Endothelial cell of umbilical vein (primary cell): ENCODE data around the gene PGRMC2. TPM values are rescaled to one million over a fixed set of nuclear protein-coding genes. Genes with fewer than 3 reads are reported as not detected.
"Not testable (repeated sequence)": the region's sequence is repeated elsewhere in the genome, so short reads cannot be mapped to it uniquely, and the experiment has no call there.

Experiments
- BruUV-seq: library from RNA; stranded (reverse); fragments of 400-500 nt; replicated peaks from 2 replicates; lab custom pipeline; 2021; lab: Mats Ljungman, UMichigan
- CTCF ChIA-PET: fragments of 300-600, 350-600 bp; sonication (Branson Sonifier 250); formaldehyde crosslinking; loops from one replicate; lab custom pipeline; 2021; ENCODE audit warnings: antibody characterized with exemption, inconsistent platforms; lab: Charles Lee
- POLR2A ChIA-PET: fragments of 300-600, 350-600 bp; sonication (Branson Sonifier 250); formaldehyde crosslinking; loops from one replicate; lab custom pipeline; 2021; ENCODE audit warnings: antibody characterized with exemption, inconsistent platforms; lab: Charles Lee
- DNase-seq: peaks from one replicate; pipeline ENCODE4 v3.0.0-alpha.2; 2011; ENCODE audit warnings: low read depth, low spot score
- FAIRE-seq: peaks from 2 replicates; lab custom pipeline; 2011; peaks lifted over from hg19 to GRCh38; lab: Jason Lieb, UNC
- H2AFZ ChIP-seq: 2 replicates; pipeline ENCODE4 v1.6.0; 2012; ENCODE audit warnings: low read depth, low read length, control low read depth, inconsistent platforms
- H3K27ac ChIP-seq: 2 replicates; pipeline ENCODE4 v1.5.1; 2011; ENCODE audit warnings: low read depth, mild to moderate bottlenecking, control low read depth, low read length, moderate library complexity; ENCODE audit not compliant: insufficient read depth
- H3K27me3 ChIP-seq, 2 experiments: 2 replicates each; pipeline versions ENCODE4 v1.6.0 to v1.6.1; 2011; ENCODE audit warnings: low read length in 2 of 2, mixed read lengths in 1 of 2; ENCODE audit not compliant: control insufficient read depth in 2 of 2, insufficient read depth in 2 of 2
- H3K36me3 ChIP-seq, 2 experiments: 2 replicates in 1 of 2; 3 replicates in 1 of 2; pipeline ENCODE4 v1.5.1; 2011; ENCODE audit warnings: low read length in 2 of 2, mild to moderate bottlenecking in 1 of 2, moderate library complexity in 1 of 2; ENCODE audit not compliant: control insufficient read depth in 2 of 2, insufficient read depth in 2 of 2; ENCODE audit errors: extremely low read depth in 1 of 2
- H3K4me1 ChIP-seq: 3 replicates; pipeline ENCODE4 v1.5.1; 2011; ENCODE audit warnings: mild to moderate bottlenecking, low read length; ENCODE audit not compliant: control insufficient read depth, insufficient read depth; ENCODE audit errors: extremely low read depth
- H3K4me2 ChIP-seq: 2 replicates; pipeline ENCODE4 v1.6.1; 2011; ENCODE audit warnings: low read length, control low read depth, mixed read lengths; ENCODE audit not compliant: insufficient read depth
- H3K4me3 ChIP-seq, 3 experiments: fragments of 200-600 bp in 1 of 3; sonication (generic), shearing (Covaris generic) in 1 of 3; replicated peaks in 1 of 3; 2 replicates each; pipeline ENCODE4 v1.5.1; 2011 to 2016; ENCODE audit warnings: control low read depth in 3 of 3, low read length in 3 of 3, mild to moderate bottlenecking in 2 of 3, inconsistent platforms in 1 of 3, low read depth in 1 of 3, moderate library complexity in 1 of 3; ENCODE audit not compliant: insufficient read depth in 1 of 3
- H3K79me2 ChIP-seq: 2 replicates; pipeline ENCODE4 v1.6.0; 2012; ENCODE audit warnings: low read length, inconsistent platforms; ENCODE audit not compliant: control insufficient read depth, insufficient read depth
- H3K9ac ChIP-seq: replicated peaks from 2 replicates; pipeline ENCODE3; 2011; ENCODE audit warnings: low read length, control low read depth; ENCODE audit not compliant: insufficient read depth; ENCODE audit errors: extremely low read depth
- H3K9me1 ChIP-seq: replicated peaks from 3 replicates; pipeline ENCODE4 v1.6.0; 2011; ENCODE audit warnings: mild to moderate bottlenecking, low read length; ENCODE audit not compliant: control insufficient read depth, insufficient read depth; ENCODE audit errors: extremely low read depth
- H3K9me3 ChIP-seq: replicated peaks from 2 replicates; pipeline ENCODE4 v1.5.1; 2012; ENCODE audit warnings: low read length, inconsistent platforms; ENCODE audit not compliant: control insufficient read depth, insufficient read depth
- H4K20me1 ChIP-seq: replicated peaks from 2 replicates; pipeline ENCODE3; 2011; ENCODE audit warnings: mild to moderate bottlenecking, low read length; ENCODE audit not compliant: control insufficient read depth, insufficient read depth; ENCODE audit errors: extremely low read depth
- CTCF ChIP-seq, 2 donors: IDR thresholded peaks; 1 replicate in 1 of 2; 2 replicates in 1 of 2; pipeline ENCODE4 v1.5.1; 2011; ENCODE audit warnings: low read length in 2 of 2, mild to moderate bottlenecking in 2 of 2, moderate library complexity in 2 of 2, control low read depth in 1 of 2, inconsistent platforms in 1 of 2, low read depth in 1 of 2; ENCODE audit not compliant: insufficient read depth in 1 of 2; ENCODE audit errors: extremely low read depth in 1 of 2
- EZH2 ChIP-seq: IDR thresholded peaks from 2 replicates; pipeline ENCODE4 v1.6.1; 2012; ENCODE audit warnings: borderline replicate concordance, low read depth, mild to moderate bottlenecking, moderate library complexity, low read length, inconsistent platforms; ENCODE audit not compliant: severe bottlenecking
- FOS ChIP-seq: IDR thresholded peaks from 2 replicates; pipeline ENCODE4 v1.6.1; 2011; ENCODE audit warnings: mild to moderate bottlenecking, low read length, moderate library complexity, borderline replicate concordance; ENCODE audit not compliant: insufficient read depth
- GATA2 ChIP-seq: IDR thresholded peaks from 2 replicates; pipeline ENCODE4 v1.7.0; 2011; ENCODE audit warnings: low read depth, mild to moderate bottlenecking, moderate library complexity, mixed read lengths, low read length; ENCODE audit not compliant: insufficient read length, insufficient read depth
- JUN ChIP-seq: IDR thresholded peaks from 2 replicates; pipeline ENCODE4 v1.6.1; 2011; ENCODE audit warnings: borderline replicate concordance, low read depth; ENCODE audit not compliant: insufficient read length, insufficient read depth
- MAX ChIP-seq: IDR thresholded peaks from 2 replicates; pipeline ENCODE4 v1.6.1; 2011; ENCODE audit not compliant: insufficient read depth, insufficient read length
- MYC ChIP-seq: IDR thresholded peaks from one replicate; pipeline ENCODE4 v1.6.1; 2011; ENCODE audit warnings: mild to moderate bottlenecking, low read depth, low read length
- POLR2A ChIP-seq: IDR thresholded peaks from 2 replicates; pipeline ENCODE4 v1.6.1; 2012; ENCODE audit warnings: low read depth, mild to moderate bottlenecking, control low read depth, low read length
- POLR2AphosphoS5 ChIP-seq: IDR thresholded peaks from 2 replicates; pipeline ENCODE4 v1.6.1; 2012; ENCODE audit warnings: low read depth, mild to moderate bottlenecking, control low read depth, low read length, moderate library complexity; ENCODE audit not compliant: insufficient read depth
- dilution Hi-C: fragments of 300-500 bp; cut with MboI; formaldehyde crosslinking; loops from one replicate; pipeline ENCODE4 v1.15.0; 2019; ENCODE audit warnings: low sequenced_read_pairs; ENCODE audit not compliant: extremely low pct_ligation_motif_present
- intact Hi-C: fragments of 100-400 bp; cut with micrococcal nuclease; formaldehyde crosslinking; loops from one replicate; pipeline ENCODE4 v1.10.0; 2022
- polyA plus RNA-seq, 4 experiments: library from polyadenylated mRNA; depleted of rRNA in 3 of 4; stranded (reverse) in 3 of 4; unstranded in 1 of 4; fragments of >200 nt; gene quantifications; 2 replicates each; pipeline versions ENCODE4 v1.2.1 to v1.2.3, GENCODE V29; 2011 to 2012; ENCODE audit warnings: missing spikeins in 1 of 4
- total RNA-seq: library from RNA; stranded (reverse); gene quantifications from 2 replicates; pipeline ENCODE4 v1.2.3, GENCODE V29; 2021

PGRMC2 gene
- total and polyA plus RNA-seq, 2 donors (not counting 3 experiments of a cell fraction or from before 2014, with no cell fraction given) = 10.1 to 63.4 TPM

GRCh38 chr4:128267745-128268144 is 19.9 kb downstream of the PGRMC2 start:
- TF ChIP-seq MYC (no peak), GATA2 (no peak), JUN (no peak), MAX (no peak), EZH2 (no peak), POLR2A (no peak), CTCF (IDR thresholded peaks at IDR 0.05; ENCODE audit: extremely low read depth in 1 of 2, insufficient read depth in 1 of 2, low read depth in 1 of 2, low read length in 2 of 2) (no peak), FOS (no peak), POLR2AphosphoS5 (no peak)
- Histone ChIP-seq H3K36me3 (peaks cover 3 to 18% of the 10 kb centered on the region in 2 experiments), H3K9me3 (no peaks in the 10 kb centered on the region), H3K4me2 (no peak overlapping the region), H3K4me3 (no peak overlapping the region), H3K79me2 (no peaks in the 10 kb centered on the region), H4K20me1 (no peaks in the 10 kb centered on the region), H3K27ac (no peak overlapping the region), H3K9ac (no peak overlapping the region), H3K9me1 (no peaks in the 10 kb centered on the region), H2AFZ (no peak overlapping the region), H3K4me1 (no peaks in the 10 kb centered on the region), H3K27me3 (no peaks in the 10 kb centered on the region)
- ChIA-PET CTCF (no interaction called here), POLR2A (no interaction called here)
- intact Hi-C loops = no loop called here
- FAIRE-seq (no peak), DNase-seq (no peak)
- dilution Hi-C loops = no loop called here
- no TSS peak for BruUV-seq

GRCh38 chr4:128267171-128267570 is 20.4 kb downstream of the PGRMC2 start:
- intact Hi-C loops, POLR2A ChIA-PET, H3K4me2 ChIP-seq, H3K4me1 ChIP-seq, BruUV-seq, H3K9ac ChIP-seq, H3K27ac ChIP-seq, H2AFZ ChIP-seq, CTCF ChIA-PET, FAIRE-seq, H3K9me1 ChIP-seq, DNase-seq, H3K4me3 ChIP-seq, H3K79me2 ChIP-seq, H4K20me1 ChIP-seq, dilution Hi-C loops, H3K27me3 ChIP-seq, H3K9me3 ChIP-seq: not testable (repeated sequence)
- peaks cover 3 to 18% of the 10 kb centered on the region in 2 experiments for H3K36me3 ChIP-seq

GRCh38 chr4:128265550-128265949 is 22.1 kb downstream of the PGRMC2 start:
- H4K20me1 ChIP-seq, H3K27ac ChIP-seq, H3K4me2 ChIP-seq, H3K79me2 ChIP-seq, FAIRE-seq, H3K4me3 ChIP-seq, H3K36me3 ChIP-seq, dilution Hi-C loops, BruUV-seq, intact Hi-C loops, H3K4me1 ChIP-seq, H2AFZ ChIP-seq, H3K9me3 ChIP-seq, CTCF ChIA-PET, POLR2A ChIA-PET, H3K9me1 ChIP-seq, DNase-seq, H3K27me3 ChIP-seq, H3K9ac ChIP-seq: not testable (repeated sequence)
